Left lung (tissue), 10 donors: ENCODE measurements around the gene IL17RB. TPM values are rescaled to one million over a fixed set of nuclear protein-coding genes. Genes with fewer than 3 reads are reported as not detected.

Experiments used
- ATAC-seq: fragments of 200-7000 bp; cut with Tn5 transposase; one replicate; pipeline ENCODE4 v1.9.1; 2020; ENCODE audit warnings: moderate library complexity
- DNase-seq, 4 donors: peaks; one replicate each; pipeline ENCODE4 v3.0.0-alpha.2; 2013 to 2020
- H3K27ac ChIP-seq, 2 donors: fragments of 200-600 bp; sonication (generic) in 1 of 2; one replicate each; pipeline versions ENCODE4 v1.5.0 to v1.8.0; 2020 to 2021
- H3K27me3 ChIP-seq, 2 donors: fragments of 200-600 bp; sonication (generic) in 1 of 2; one replicate each; pipeline versions ENCODE4 v1.5.0 to v1.8.0; 2020 to 2021
- H3K36me3 ChIP-seq, 2 donors: fragments of 200-600 bp; sonication (generic) in 1 of 2; one replicate each; pipeline versions ENCODE4 v1.5.0 to v1.8.0; 2020 to 2021
- H3K4me1 ChIP-seq, 2 donors: fragments of 200-600 bp; one replicate each; pipeline ENCODE4 v1.8.0; 2021
- H3K4me3 ChIP-seq, 2 donors: fragments of 200-600 bp; sonication (generic) in 1 of 2; one replicate each; pipeline versions ENCODE4 v1.5.0 to v1.8.0; 2020 to 2021; ENCODE audit warnings: mild to moderate bottlenecking in 1 of 2
- H3K9me3 ChIP-seq, 2 donors: fragments of 200-600 bp; sonication (generic) in 1 of 2; one replicate each; pipeline versions ENCODE4 v1.5.0 to v1.8.0; 2020 to 2021
- intact Hi-C, 2 donors: fragments of 100-400 bp; cut with DNase I; formaldehyde crosslinking; loops; one replicate each; pipeline versions ENCODE4 v1.11.2 to v1.14.2; 2022
- polyA plus RNA-seq, 6 donors: library from polyadenylated mRNA; unstranded; fragments of 120-200 nt; gene quantifications; one replicate each; pipeline ENCODE4 v1.2.1, GENCODE V29; 2013; ENCODE audit not compliant: insufficient read length in 6 of 6
- total RNA-seq, 2 donors: library from RNA; stranded (reverse); fragmentation: NEBNext Ultra II Directional; extraction: Animal tissue kit (Norgen Biotek cat#: 25700); gene quantifications; one replicate each; pipeline ENCODE4 v1.2.1, GENCODE V29; 2021
- TF ChIP-seq, protein P1 (sequence below), 2 donors: fragments of 200-600 bp; sonication (generic) in 1 of 2; IDR thresholded peaks; one replicate each; pipeline versions ENCODE4 v1.5.0 to v1.8.0; 2021; ENCODE audit warnings: antibody characterized with exemption in 2 of 2
- donor health status: DM: no; HTN: yes; CAD: no.
- donor health status: DM: no; HTN: no; CAD: no.

The IL17RB gene
- total and polyA plus RNA-seq, 8 donors = 5.5 to 12.7 (median 11.0) TPM

DNA sequence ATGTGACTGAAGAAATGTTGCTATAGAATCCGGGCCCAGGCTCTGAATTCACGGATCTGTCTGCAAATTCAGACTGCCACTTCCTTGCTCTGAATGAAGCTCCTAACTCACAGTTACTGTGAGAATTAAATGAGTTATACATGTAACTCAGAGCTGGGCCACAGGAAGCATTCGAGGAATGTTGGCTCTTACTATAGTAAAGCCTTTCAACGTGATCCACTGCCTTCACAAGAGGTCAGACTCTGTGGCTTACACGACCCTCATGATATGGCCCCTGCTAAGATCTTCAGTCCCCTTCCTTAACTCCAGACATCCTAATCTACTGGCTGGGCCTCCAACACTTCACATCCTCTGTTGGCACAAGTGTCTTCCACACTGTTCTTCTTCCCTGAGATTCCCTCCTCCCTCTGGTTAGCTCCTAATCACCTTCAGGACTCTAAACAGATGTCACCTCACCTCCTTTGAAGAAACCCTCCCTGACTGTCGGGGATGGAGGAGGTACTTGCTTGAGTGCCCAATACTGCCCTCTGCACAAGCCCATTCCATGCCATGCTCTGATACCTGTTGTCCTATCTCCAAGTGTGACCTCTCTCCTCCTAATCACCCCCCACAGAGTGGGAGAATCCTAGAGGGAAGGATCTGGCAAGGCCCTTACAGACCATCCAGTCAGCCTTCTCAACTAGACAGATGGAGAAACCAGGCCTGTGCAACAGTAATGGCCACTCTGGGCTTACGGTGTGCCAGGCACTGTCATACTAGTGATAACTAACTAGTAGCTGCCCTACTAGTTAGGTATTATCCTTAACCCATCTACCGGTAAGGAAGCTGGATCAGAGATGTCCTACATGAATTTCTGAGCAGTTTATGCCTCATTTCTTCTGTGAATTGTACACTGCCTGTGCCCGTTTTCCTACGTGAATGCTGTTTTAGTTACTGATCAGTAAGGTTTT, 34.3 kb downstream of the IL17RB start:
- Histone ChIP-seq H3K27me3 (no peaks in the 10 kb centered on the region), H3K36me3 (peaks cover 4 to 60% of the 10 kb centered on the region in 2 donors), H3K27ac (no peak overlapping the region), H3K4me1 (peaks cover 13 to 14% of the 10 kb centered on the region in 2 donors), H3K4me3 (peak overlapping the region; percentile 94), H3K9me3 (no peaks in the 10 kb centered on the region)
- TF ChIP-seq, protein P1, sequence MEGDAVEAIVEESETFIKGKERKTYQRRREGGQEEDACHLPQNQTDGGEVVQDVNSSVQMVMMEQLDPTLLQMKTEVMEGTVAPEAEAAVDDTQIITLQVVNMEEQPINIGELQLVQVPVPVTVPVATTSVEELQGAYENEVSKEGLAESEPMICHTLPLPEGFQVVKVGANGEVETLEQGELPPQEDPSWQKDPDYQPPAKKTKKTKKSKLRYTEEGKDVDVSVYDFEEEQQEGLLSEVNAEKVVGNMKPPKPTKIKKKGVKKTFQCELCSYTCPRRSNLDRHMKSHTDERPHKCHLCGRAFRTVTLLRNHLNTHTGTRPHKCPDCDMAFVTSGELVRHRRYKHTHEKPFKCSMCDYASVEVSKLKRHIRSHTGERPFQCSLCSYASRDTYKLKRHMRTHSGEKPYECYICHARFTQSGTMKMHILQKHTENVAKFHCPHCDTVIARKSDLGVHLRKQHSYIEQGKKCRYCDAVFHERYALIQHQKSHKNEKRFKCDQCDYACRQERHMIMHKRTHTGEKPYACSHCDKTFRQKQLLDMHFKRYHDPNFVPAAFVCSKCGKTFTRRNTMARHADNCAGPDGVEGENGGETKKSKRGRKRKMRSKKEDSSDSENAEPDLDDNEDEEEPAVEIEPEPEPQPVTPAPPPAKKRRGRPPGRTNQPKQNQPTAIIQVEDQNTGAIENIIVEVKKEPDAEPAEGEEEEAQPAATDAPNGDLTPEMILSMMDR (IDR thresholded peaks at IDR 0.05) = no peak
- intact Hi-C loops = no loop called here
- ATAC-seq = no peak
- no peak for DNase-seq

DNA sequence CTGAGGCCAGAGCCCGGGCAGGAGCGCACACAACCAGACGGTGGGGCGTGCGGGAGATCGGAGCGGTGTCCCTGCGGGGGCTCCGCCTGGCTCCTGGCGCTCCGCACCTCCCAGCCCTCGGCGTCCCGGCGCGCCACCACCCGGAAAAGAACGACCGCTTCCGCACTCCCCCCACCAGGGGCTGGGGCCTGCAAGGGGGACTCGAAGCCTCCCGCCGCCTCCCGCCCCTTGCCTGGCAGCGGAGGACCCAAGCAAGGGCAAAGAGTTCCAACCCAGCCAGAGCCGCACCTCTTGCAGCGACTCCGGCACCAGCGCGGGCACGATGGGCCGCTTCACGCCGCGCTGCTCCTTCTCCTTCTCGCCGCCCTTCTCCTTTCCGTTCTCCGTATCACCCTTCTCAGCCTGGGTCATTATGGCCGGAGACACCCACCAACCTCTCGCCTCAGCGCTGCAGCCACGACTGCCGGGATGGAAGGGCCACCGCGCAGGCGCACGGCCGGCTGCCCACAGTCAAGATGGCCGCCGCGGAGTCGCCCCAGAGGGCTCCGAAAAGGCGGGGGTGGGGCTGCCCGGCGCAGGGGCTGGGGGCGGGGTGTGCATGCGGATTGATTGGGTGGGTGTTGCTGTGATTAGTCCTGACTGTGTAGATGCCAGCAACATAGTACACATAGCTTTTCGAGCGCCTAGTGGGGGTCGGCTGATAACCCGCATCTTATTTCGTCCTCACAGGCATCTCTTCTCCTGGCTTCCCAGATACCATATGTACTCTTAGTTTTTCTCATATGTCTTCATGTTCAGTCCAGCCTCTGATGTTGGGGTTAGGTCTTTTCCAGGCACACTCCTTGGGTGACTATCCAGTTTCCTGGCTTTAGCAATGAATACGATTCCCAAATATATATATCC, 35.6 kb downstream of the IL17RB start, which contains the start of gene ACTR8:
TSS of gene ACTR8 (minus strand) at position 462 of the 903 bp plus-strand sequence. CDS start at position 411, 51 bp downstream.
- DNase-seq = peak; percentile 88 to 96 (median 90)
- TF ChIP-seq, protein P1 (IDR thresholded peaks at IDR 0.05) = no peak
- intact Hi-C loops = no loop called here
- peaks cover 4 to 59% of the 10 kb centered on the region in 2 donors for H3K36me3 ChIP-seq
- no peaks in the 10 kb centered on the region for H3K27me3 ChIP-seq
- peak within 1 kb of the TSS; percentile 94 for H3K4me3 ChIP-seq
- peak within 1 kb of the TSS; percentile 87 to 92 for H3K27ac ChIP-seq
- ATAC-seq = peak; percentile 99
- H3K9me3 ChIP-seq = no peaks in the 10 kb centered on the region
- peaks cover 13 to 14% of the 10 kb centered on the region in 2 donors for H3K4me1 ChIP-seq

DNA sequence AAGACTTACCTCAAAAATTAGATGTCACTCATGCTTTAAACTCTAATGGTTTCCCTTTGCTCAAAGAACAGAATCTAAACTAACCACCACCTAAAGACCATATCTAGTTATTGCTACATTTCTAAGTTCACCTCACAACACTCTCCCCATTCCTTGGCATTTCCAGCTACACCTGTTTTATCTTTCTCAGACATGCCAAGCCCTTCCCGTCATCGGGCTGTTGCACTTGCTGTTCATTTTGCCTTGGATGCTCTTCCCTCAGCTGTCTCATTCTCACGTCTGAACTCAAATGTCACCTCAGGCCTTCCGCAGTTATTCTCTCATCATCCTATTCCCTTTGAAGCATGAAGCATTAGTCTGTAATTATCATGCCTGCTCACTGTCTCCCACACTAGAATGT, 36.6 kb downstream of the IL17RB start:
- peaks cover 4 to 57% of the 10 kb centered on the region in 2 donors for H3K36me3 ChIP-seq
- intact Hi-C loops = no loop called here

DNA sequence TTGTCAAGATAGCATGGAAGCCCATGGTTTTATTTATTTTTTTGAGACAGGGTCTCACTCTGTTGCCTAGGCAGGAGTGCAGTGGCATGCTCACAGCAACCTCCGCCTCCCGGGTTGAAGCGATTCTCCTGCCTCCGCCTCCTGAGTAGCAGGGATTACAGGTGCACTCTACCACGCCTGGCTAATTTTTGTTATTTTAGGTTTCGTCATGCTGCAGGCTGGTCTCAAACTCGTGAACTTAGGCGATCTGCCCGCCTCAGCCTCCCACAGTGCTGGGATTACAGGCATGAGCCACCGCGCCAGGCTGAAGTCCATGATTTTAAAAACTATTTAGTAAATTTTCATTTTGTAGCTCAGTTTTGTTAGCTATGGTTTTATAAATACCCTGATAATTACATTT, 38.3 kb downstream of the IL17RB start:
- peaks cover 13 to 23% of the 10 kb centered on the region in 2 donors for H3K4me1 ChIP-seq
- H3K27me3 ChIP-seq = no peaks in the 10 kb centered on the region
- H3K27ac ChIP-seq = no peak overlapping the region
- DNase-seq (no peak), ATAC-seq (no peak)
- H3K4me3 ChIP-seq = no peak overlapping the region
- H3K36me3 ChIP-seq = peaks cover 4 to 45% of the 10 kb centered on the region in 2 donors
- H3K9me3 ChIP-seq = no peaks in the 10 kb centered on the region
- TF ChIP-seq, protein P1 (IDR thresholded peaks at IDR 0.05) = no peak
- intact Hi-C loops = no loop called here

More for the DNA sequence above, 36.6 kb downstream of the IL17RB start:
- TF ChIP-seq, protein P1 (IDR thresholded peaks at IDR 0.05) = no peak
- Histone ChIP-seq H3K27ac (no peak overlapping the region), H3K4me3 (no peak overlapping the region), H3K27me3 (no peaks in the 10 kb centered on the region), H3K4me1 (peaks cover 13 to 14% of the 10 kb centered on the region in 2 donors), H3K9me3 (no peaks in the 10 kb centered on the region)
- no peak for DNase-seq
- ATAC-seq = no peak
